UCSD-AML1 (cell line): Measurements from ENCODE around the gene LCA5.
"Not testable (repeated sequence)": the region's sequence is repeated elsewhere in the genome, so short reads cannot be mapped to it uniquely, and the experiment has no call there.

ENCODE experiments used
- DNase-seq: peaks from one replicate; lab custom pipeline; 2025; ENCODE audit not compliant: unreplicated experiment; lab: John Stamatoyannopoulos, UW

Gene LCA5

GRCh38 chr6:79538106-79538971, 1.1 kb upstream of the LCA5 start:
- no peak for DNase-seq

GRCh38 chr6:79536585-79536953, 661 bp downstream of the LCA5 start:
- no peak for DNase-seq

- not testable (repeated sequence) for DNase-seq
These were observed 7.7 kb downstream of the LCA5 start for GRCh38 chr6:79529567-79529966.

- no peak for DNase-seq
These were observed 10.3 kb downstream of the LCA5 start for GRCh38 chr6:79526897-79527296.

- DNase-seq = no peak
These were observed 11.7 kb downstream of the LCA5 start for GRCh38 chr6:79525272-79526100.

- DNase-seq = no peak
These were observed 13.2 kb downstream of the LCA5 start for GRCh38 chr6:79524065-79524464.

GRCh38 chr6:79522609-79523008, 14.6 kb downstream of the LCA5 start:
- no peak for DNase-seq

GRCh38 chr6:79520534-79520933, 16.7 kb downstream of the LCA5 start:
- DNase-seq = no peak

GRCh38 chr6:79518842-79519241, 18.4 kb downstream of the LCA5 start:
- no peak for DNase-seq

- DNase-seq = no peak
These were observed 21.8 kb downstream of the LCA5 start for GRCh38 chr6:79515436-79515835.

- DNase-seq = no peak
These were observed 24.1 kb downstream of the LCA5 start for GRCh38 chr6:79513111-79513510.

GRCh38 chr6:79512014-79512413, 25.2 kb downstream of the LCA5 start:
- DNase-seq = no peak

GRCh38 chr6:79510707-79511106, 26.5 kb downstream of the LCA5 start:
- DNase-seq = no peak

GRCh38 chr6:79506251-79506650, 31.0 kb downstream of the LCA5 start:
- DNase-seq = no peak

- no peak for DNase-seq
These were observed 32.9 kb downstream of the LCA5 start for GRCh38 chr6:79504372-79504771.

GRCh38 chr6:79498842-79499241, 38.4 kb downstream of the LCA5 start:
- no peak for DNase-seq

- no peak for DNase-seq
These were observed 42.0 kb downstream of the LCA5 start for GRCh38 chr6:79495246-79495645.

- no peak for DNase-seq
These were observed 42.4 kb downstream of the LCA5 start for GRCh38 chr6:79494841-79495240.

- DNase-seq = no peak
These were observed 66.5 kb downstream of the LCA5 start for GRCh38 chr6:79470728-79471127.

- DNase-seq = no peak
These were observed 67.6 kb downstream of the LCA5 start for GRCh38 chr6:79469376-79470246.

GRCh38 chr6:79468587-79468986, 68.6 kb downstream of the LCA5 start:
- no peak for DNase-seq
